GM10266 (cell line): Measurements from ENCODE around the gene GATC.
"Not testable (repeated sequence)": the region's sequence is repeated elsewhere in the genome, so short reads cannot be mapped to it uniquely, and the experiment has no call there.

ENCODE experiments used
- DNase-seq: peaks from one replicate; pipeline ENCODE4 v3.0.0; 2012; ENCODE audit errors: extremely low spot score
- CTCF ChIP-seq: IDR thresholded peaks from 2 replicates; pipeline ENCODE4 v1.5.1; 2012; ENCODE audit warnings: mild to moderate bottlenecking, low read depth; ENCODE audit not compliant: control insufficient read depth, insufficient read depth; ENCODE audit errors: missing control alignments

The GATC gene

DNA sequence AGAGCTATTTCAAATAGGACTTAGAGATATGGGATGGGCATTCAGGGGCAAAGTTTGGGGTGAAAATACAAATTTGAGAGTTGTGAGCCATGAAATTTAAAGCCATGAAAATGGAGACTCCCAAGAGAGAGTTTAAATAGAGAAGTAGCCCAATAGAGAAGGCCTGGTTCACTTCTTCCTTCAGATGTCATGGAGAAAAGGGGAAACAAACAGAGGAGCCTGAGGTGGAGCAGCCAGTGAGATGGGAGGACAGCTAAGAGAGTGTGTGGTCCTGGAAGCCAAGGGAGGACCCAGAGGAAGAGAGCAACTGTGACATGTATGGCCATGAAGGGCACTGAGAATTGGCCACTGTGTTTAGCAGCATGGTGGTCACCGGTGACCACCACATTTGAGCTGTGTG, 37.4 kb downstream of the GATC start:
- TF ChIP-seq CTCF = no peak

DNA sequence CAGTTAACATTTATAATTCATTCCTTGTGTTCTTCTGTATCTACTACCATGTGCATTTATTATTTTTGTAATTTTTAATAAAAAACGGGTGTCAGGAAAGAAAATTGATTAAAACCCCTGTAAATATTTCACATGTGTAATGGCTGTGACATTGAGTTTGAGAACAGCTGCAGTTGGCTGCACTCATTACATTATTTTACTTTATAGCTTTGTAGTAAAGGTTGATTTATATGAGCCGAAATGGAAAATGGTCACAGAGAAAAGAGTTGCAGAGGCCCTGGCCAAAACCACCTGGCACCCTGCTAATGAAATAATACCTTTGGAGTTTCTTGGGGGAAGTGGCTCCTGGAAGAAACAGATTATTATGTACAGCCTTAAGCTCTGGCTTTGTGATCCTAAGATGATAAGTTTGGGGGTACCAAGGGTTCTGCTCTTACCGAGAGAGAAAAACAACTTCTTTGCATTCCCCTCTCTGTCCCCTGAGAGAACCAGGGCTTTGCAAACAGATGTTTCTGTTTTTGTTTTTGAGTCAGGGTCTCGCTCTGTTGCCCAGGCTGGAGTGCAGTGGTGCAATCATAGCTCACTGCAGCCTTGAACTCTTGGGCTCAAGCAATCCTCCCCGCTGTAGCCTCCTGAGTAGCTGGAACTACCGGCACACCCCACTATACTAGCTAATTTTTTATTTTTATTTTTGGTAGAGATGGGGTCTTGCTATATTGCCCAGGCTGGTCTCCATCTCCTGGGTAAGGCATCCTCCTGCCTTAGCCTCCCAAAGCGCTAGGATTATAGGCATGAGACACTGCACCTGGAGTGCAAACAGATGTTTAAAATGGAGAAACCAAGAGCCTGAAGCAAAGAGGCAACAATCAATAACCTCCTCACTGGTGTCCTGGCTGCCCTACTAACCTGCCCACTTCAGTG, 40.0 kb downstream of the GATC start:
- no peak for DNase-seq

More for the DNA sequence above, 37.4 kb downstream of the GATC start:
- no peak for DNase-seq

DNA sequence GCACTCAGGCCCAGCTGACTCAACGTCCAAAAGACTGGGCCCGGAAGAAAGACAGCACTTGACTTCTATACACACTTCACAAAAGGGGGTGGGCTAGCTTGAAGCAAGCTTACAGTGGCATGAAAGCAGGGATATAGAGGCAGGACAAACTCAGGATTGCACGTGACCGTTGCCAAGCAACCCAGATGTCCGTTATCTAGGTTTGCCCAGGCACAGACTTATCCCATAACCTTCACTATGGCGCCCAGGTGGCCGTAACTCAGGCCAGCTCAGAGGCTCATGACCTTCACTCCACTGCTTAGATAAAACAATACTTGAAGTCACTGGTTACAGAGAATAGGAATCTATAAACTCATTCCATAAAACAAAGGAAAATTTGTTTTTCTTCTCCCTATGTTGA, 41.3 kb downstream of the GATC start:
- not testable (repeated sequence) for DNase-seq

More for the DNA sequence above, 40.0 kb downstream of the GATC start:
- no peak for TF ChIP-seq CTCF

DNA sequence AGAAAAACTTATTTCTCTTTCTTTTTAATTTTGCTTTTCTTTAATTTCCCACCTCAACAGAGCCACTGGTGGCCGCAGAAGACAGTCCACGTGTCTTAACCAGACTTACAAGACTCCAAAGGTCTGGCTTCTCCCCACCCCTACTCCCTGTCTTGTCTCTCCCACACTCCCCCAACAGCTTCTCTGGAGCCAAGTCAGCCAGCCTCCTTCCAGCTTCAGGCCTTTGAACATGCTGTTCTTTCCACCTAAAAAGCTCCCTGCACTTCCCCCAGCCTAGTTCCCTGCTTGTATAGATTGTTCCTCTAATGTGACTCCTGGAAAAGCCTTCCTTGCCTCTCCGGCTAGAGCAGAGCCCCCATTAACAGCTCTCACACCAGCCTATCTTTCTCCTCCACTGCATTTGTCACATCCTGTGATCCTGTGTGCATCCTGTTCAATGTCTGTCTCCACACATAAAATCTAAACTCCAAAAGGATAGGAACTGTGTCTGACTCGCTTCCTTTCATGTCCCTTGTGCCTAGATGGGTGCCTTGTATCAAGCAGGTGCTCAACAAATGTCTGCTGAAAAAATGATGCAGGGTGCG, 41.9 kb downstream of the GATC start:
- no peak for TF ChIP-seq CTCF
- no peak for DNase-seq

DNA sequence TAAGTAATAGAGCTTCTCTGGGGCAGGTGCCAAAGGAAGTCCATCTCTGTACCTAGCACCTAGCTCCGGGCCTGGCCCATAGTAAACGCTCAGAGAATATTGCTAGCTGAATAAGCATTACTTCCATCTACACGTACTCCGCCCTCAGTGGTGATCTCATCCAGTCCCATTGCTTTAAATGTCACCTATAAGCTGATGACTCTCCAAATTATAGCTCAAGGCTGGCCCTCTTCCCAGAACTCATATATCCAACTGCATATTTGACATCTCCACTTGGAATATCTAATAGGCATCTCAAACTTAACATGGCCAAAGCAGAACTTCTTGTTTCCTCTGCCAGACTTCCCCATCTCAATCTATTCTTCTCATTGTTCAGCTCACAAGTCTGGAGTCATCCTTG, 42.8 kb downstream of the GATC start:
- no peak for TF ChIP-seq CTCF
- DNase-seq = no peak

DNA sequence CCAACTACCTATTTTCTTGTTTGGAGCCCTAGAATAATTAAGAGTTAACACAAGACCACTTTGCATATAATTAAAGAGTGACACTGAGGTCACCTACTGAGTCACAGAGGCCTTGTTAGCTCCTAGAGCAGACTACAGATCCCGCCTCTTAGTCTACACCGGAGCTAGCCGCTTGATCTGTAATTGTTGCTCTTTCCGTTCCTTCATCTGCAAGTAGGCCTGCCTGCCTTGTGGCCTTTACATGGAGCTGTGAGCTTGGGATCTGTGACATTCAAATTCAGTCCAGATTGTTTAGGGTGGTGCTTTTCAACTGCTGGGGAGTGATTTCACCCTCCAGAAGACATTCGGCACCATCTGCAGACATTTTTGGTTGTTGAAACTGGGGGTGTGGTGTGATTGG, 44.1 kb downstream of the GATC start:
- DNase-seq = no peak
- no peak for TF ChIP-seq CTCF

DNA sequence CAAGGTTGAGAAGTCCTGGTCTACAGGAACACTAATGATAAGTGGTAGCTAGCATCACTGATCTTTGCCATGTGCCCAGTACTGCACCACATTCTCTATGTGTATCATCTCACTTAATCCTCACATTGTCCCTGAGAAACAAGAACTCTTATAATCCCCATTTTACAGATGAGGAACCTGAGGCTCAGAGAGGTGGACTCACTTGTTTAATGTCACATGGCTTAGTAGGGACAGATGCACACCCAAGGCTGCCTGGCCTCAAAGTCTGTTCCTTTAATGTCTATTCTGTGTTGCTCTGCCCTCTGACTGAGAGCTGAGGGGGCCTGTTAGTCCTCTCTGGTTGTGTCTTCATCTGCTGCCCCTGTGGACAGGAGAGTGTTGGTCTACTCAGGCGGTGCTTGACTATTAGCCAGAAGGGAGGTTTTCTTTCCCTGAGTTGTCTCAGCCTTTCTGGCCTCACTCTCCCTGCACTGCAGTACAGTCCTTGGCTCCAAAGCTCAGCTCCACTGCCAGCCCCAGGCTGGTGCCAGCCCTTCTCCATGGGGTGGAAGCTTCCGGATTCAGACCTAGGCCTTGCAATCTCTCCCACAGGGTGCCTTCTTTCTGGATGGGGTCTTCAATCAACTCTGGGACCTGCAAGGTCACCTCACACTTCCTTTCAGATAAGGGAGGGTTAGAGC, 44.7 kb downstream of the GATC start:
- TF ChIP-seq CTCF = no peak

More for the DNA sequence above, 44.7 kb downstream of the GATC start:
- no peak for DNase-seq
